GM12878 (cell line): ENCODE results near the gene RIC1. TPM values are rescaled to one million over a fixed set of nuclear protein-coding genes. Genes with fewer than 3 reads are reported as not detected.

Experiments
- ATAC-seq: fragments of 200-7000 bp; cut with Tn5 transposase; 3 replicates; pipeline ENCODE4 v1.9.1; 2020; ENCODE audit warnings: mild to moderate bottlenecking, moderate library complexity
- BruUV-seq: library from RNA; stranded (reverse); fragments of 400-500 nt; replicated peaks from 2 replicates; lab custom pipeline; 2021; lab: Mats Ljungman, UMichigan
- CTCF ChIA-PET: fragments of 300-600 bp; sonication (Branson Sonifier 250); formaldehyde crosslinking; extraction: SDS; loops from one replicate; lab custom pipeline; 2021; ENCODE audit warnings: inconsistent platforms; lab: Yijun Ruan, JAX
- POLR2A ChIA-PET: fragments of 350-600 bp; formaldehyde crosslinking; extraction: SDS; loops from one replicate; lab custom pipeline; 2021; ENCODE audit warnings: inconsistent platforms; lab: Charles Lee
- RAD21 ChIA-PET: fragments of 300-600 bp; sonication (Branson Sonifier 250); formaldehyde crosslinking; loops from one replicate; lab custom pipeline; 2023; ENCODE audit warnings: antibody characterized with exemption; ENCODE audit not compliant: unreplicated experiment; lab: Charles Lee
- SMC1A ChIA-PET: fragments of 300-600 bp; sonication (Branson Sonifier 250); formaldehyde crosslinking; loops from one replicate; lab custom pipeline; 2023; ENCODE audit not compliant: unreplicated experiment, uncharacterized antibody; lab: Charles Lee
- DNase-seq: peaks from one replicate; pipeline ENCODE4 v3.0.0-alpha.2; 2011; ENCODE audit warnings: low read depth, low spot score
- FAIRE-seq: peaks from 3 replicates; lab custom pipeline; 2011; peaks lifted over from hg19 to GRCh38; lab: Jason Lieb, UNC
- H2AFZ ChIP-seq: 2 replicates; pipeline ENCODE4 v1.6.0; 2011; ENCODE audit warnings: low read depth, low read length, control low read depth; ENCODE audit not compliant: control insufficient read depth
- H3K27ac ChIP-seq: 2 replicates; pipeline ENCODE4 v1.5.1; 2011; ENCODE audit warnings: control low read depth; ENCODE audit not compliant: control insufficient read depth, insufficient read depth
- H3K27me3 ChIP-seq, 2 experiments: replicated peaks in 1 of 2; 2 replicates each; pipeline versions ENCODE4 v1.6.0 to v1.6.1; 2011; ENCODE audit warnings: low read length in 1 of 2; ENCODE audit not compliant: control insufficient read depth in 2 of 2, insufficient read depth in 2 of 2
- H3K36me3 ChIP-seq, 2 experiments: 2 replicates each; pipeline ENCODE4 v1.5.1; 2011; ENCODE audit warnings: low read length in 1 of 2; ENCODE audit not compliant: control insufficient read depth in 2 of 2, insufficient read depth in 2 of 2
- H3K4me1 ChIP-seq: 2 replicates; pipeline ENCODE4 v1.6.1; 2011; ENCODE audit warnings: mild to moderate bottlenecking, low read length, moderate library complexity, mixed read lengths; ENCODE audit not compliant: control insufficient read depth, insufficient read depth
- H3K4me2 ChIP-seq: 2 replicates; pipeline ENCODE4 v1.6.0; 2011; ENCODE audit warnings: control low read depth; ENCODE audit not compliant: control insufficient read depth, insufficient read depth
- H3K4me3 ChIP-seq: fragments of 200-600 bp; sonication (generic); 2 replicates; pipeline ENCODE4 v1.5.1; 2016
- H3K79me2 ChIP-seq: 2 replicates; pipeline ENCODE4 v1.6.0; 2011; ENCODE audit warnings: low read length; ENCODE audit not compliant: control insufficient read depth, insufficient read depth
- H3K9ac ChIP-seq: 2 replicates; pipeline ENCODE4 v1.8.0; 2011; ENCODE audit warnings: low read length, control low read depth, mixed read lengths; ENCODE audit not compliant: control insufficient read depth, insufficient read depth
- H3K9me3 ChIP-seq: replicated peaks from 3 replicates; pipeline ENCODE4 v1.5.1; 2011; ENCODE audit warnings: mild to moderate bottlenecking, low read length; ENCODE audit not compliant: control insufficient read depth, insufficient read depth
- H4K20me1 ChIP-seq: 2 replicates; pipeline ENCODE4 v1.6.0; 2011; ENCODE audit not compliant: control insufficient read depth, insufficient read depth
- CBX5 ChIP-seq: sonication (generic); IDR thresholded peaks from 2 replicates; pipeline ENCODE4 v1.6.1; 2016; ENCODE audit warnings: low read depth, moderate library complexity, mild to moderate bottlenecking, inconsistent platforms
- EP300 ChIP-seq, 2 experiments: fragments of 150-350 bp in 1 of 2; IDR thresholded peaks; 2 replicates each; pipeline ENCODE4 v1.6.1; 2011 to 2012; ENCODE audit warnings: low read depth in 2 of 2, low read length in 2 of 2, borderline replicate concordance in 1 of 2, improper control_type of control experiment in 1 of 2, inconsistent platforms in 1 of 2; ENCODE audit not compliant: control insufficient read depth in 1 of 2
- FOS ChIP-seq: IDR thresholded peaks from 3 replicates; pipeline ENCODE4 v1.6.1; 2011; ENCODE audit warnings: borderline replicate concordance; ENCODE audit not compliant: insufficient read length; ENCODE audit errors: extremely low read depth
- JUND ChIP-seq: IDR thresholded peaks from 2 replicates; pipeline ENCODE4 v1.6.1; 2012; ENCODE audit warnings: low read depth, mild to moderate bottlenecking, low read length, improper control_type of control experiment, moderate library complexity
- KLF5 ChIP-seq: fragments of 450-650 bp; IDR thresholded peaks from 2 replicates; pipeline ENCODE4 v1.6.1; 2014; ENCODE audit warnings: mild to moderate bottlenecking; ENCODE audit not compliant: partially characterized antibody
- MTA3 ChIP-seq: IDR thresholded peaks from 2 replicates; pipeline ENCODE4 v1.6.1; 2012; ENCODE audit warnings: low read length, inconsistent platforms, borderline replicate concordance
- MXI1 ChIP-seq: fragments of 150-350 bp; IDR thresholded peaks from 2 replicates; pipeline ENCODE4 v1.6.1; 2011; ENCODE audit warnings: low read depth, mild to moderate bottlenecking, inconsistent platforms, low read length, improper control_type of control experiment
- SMC3 ChIP-seq: IDR thresholded peaks from 2 replicates; pipeline ENCODE4 v1.6.1; 2011; ENCODE audit warnings: low read length, improper control_type of control experiment, borderline replicate concordance
- SUZ12 ChIP-seq: fragments of 200-600 bp; sonication (generic); IDR thresholded peaks from one replicate; pipeline ENCODE4 v1.6.1; 2018; ENCODE audit warnings: antibody characterized with exemption, mild to moderate bottlenecking; ENCODE audit not compliant: unreplicated experiment
- ZNF217 ChIP-seq: fragments of 450-650 bp; IDR thresholded peaks from 2 replicates; pipeline ENCODE4 v1.6.1; 2017; ENCODE audit warnings: antibody characterized with exemption, mild to moderate bottlenecking
- WGBS: methylation state at CpG from one replicate; pipeline ENCODE4 v1.1.6; 2016; ENCODE audit warnings: low lambda C conversion rate; ENCODE audit not compliant: insufficient replicate concordance, insufficient coverage; ENCODE audit errors: missing lambda C conversion rate; 5-methylcytosine and 5-hydroxymethylcytosine counted together
- in situ Hi-C: fragments of 300-500 bp; cut with MboI; formaldehyde crosslinking; loops from 9 replicates; pipeline ENCODE4 v1.14.3; 2018; ENCODE audit warnings: mixed read lengths
- intact Hi-C: fragments of 100-400 bp; cut with micrococcal nuclease; formaldehyde crosslinking; loops from one replicate; pipeline ENCODE4 v1.14.2; 2022; ENCODE audit not compliant: unreplicated experiment
- polyA plus RNA-seq, 11 experiments: library from polyadenylated mRNA; depleted of rRNA in 4 of 11; unstranded in 6 of 11; stranded (reverse) in 5 of 11; fragments of >200 nt; fragmentation: Nextera tagmentation in 4 of 11; fragmentation: Illumina TruSeq in 1 of 11; extraction: Ambion mirVana in 4 of 11; extraction: Trizol in 1 of 11; gene quantifications; 1 replicate in 1 of 11; 2 replicates in 10 of 11; pipeline versions ENCODE4 v1.2.1 to v1.2.3, GENCODE V29; 2011 to 2016; ENCODE audit warnings: inconsistent platforms in 2 of 11, missing spikeins in 2 of 11, low read depth in 1 of 11
- total RNA-seq, 4 experiments: library from RNA; depleted of rRNA in 3 of 4; stranded (reverse); fragments of >200 nt in 3 of 4; fragmentation: Illumina TruSeq in 1 of 4; extraction: Trizol in 1 of 4; gene quantifications; 2 replicates each; pipeline versions ENCODE4 v1.2.1 to v1.2.3, GENCODE V29; 2013 to 2021
- TF ChIP-seq, protein P1 (sequence below): fragments of 450-650 bp; IDR thresholded peaks from 2 replicates; pipeline ENCODE4 v1.6.1; 2017; ENCODE audit warnings: mild to moderate bottlenecking, moderate library complexity

The RIC1 gene
- total and polyA plus RNA-seq, 10 of the 15 experiments (the other 5 are each of a cell fraction or from before 2014, with no cell fraction given): 6.2 to 59.8 (median 33.3) TPM

DNA sequence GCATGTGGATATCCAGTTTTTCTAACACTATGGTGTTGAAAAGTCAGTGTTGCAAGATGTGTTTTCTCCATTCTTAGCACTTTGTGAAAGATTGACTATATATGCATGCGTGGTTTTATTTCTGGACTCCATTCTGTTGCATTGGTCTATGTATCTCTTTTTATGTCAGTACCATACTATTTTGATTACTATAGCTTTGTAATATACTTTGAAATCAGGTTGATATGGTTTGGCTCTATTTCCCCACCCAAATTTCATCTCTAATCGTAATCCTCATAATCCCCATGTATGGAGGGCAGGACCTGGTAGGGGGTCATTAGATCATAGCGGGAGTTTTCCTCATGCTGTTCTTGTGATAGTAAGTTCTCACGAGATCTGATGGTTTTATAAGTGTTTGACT, 6.5 kb downstream of the RIC1 start:
- ATAC-seq (no peak), FAIRE-seq (no peak), DNase-seq (no peak)
- peaks cover 99% of the 10 kb centered on the region for H3K79me2 ChIP-seq
- peaks cover 0 to 2% of the 10 kb centered on the region in 2 experiments; a peak in 1 of 4 replicates for H3K36me3 ChIP-seq
- H3K4me3 ChIP-seq: no peak overlapping the region
- no peak overlapping the region for H3K4me2 ChIP-seq
- peaks cover 7% of the 10 kb centered on the region; the same call in 1 of the 2 replicates for H3K4me1 ChIP-seq
- H2AFZ ChIP-seq: no peak overlapping the region
- no peaks in the 10 kb centered on the region for H3K27me3 ChIP-seq
- ChIA-PET RAD21 (no interaction called here), SMC1A (no interaction called here), POLR2A (no interaction called here), CTCF (no interaction called here)
- WGBS: 94% methylated on average over 4 of the region's 4 CpGs
- no peaks in the 10 kb centered on the region; the same call in 1 of the 2 replicates for H4K20me1 ChIP-seq
- in situ Hi-C loops: no loop called here
- H3K27ac ChIP-seq: no peak overlapping the region
- peaks cover 28% of the 10 kb centered on the region for H3K9me3 ChIP-seq
- intact Hi-C loops: no loop called here
- H3K9ac ChIP-seq: no peak overlapping the region
- 0 out of 2 replicates have a peak, but pooled peaks have one; percentile 65 for TF ChIP-seq ZNF217
- TF ChIP-seq FOS: no peak
- BruUV-seq: no TSS peak

DNA sequence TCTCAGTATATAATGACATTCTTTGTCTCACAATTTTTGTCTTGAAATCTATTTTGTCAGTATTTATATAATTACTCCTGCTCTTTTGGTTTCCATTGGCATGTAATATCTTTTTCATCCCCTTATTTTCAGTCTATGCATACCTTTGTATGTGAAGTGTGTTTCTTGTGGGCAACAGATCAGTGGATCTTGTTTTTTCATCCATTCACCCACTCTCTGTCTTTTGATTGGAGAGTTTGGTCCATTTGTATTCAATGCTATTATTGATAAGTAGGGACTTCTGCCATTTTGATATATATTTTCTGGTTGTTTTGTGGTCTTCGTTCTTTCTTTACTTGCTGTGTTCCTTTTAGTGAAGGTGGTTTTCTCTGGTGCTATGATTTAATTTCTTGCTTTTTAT, 10.9 kb downstream of the RIC1 start:
- ChIA-PET SMC1A (no interaction called here), POLR2A (no interaction called here), RAD21 (no interaction called here), CTCF (no interaction called here)
- BruUV-seq: no TSS peak
- ATAC-seq (no peak), DNase-seq (no peak), FAIRE-seq (no peak)
- in situ Hi-C loops (no loop called here), intact Hi-C loops (no loop called here)
- Histone ChIP-seq H3K79me2 (peaks cover 94% of the 10 kb centered on the region), H3K27me3 (no peaks in the 10 kb centered on the region), H4K20me1 (no peaks in the 10 kb centered on the region; the same call in 1 of the 2 replicates), H3K36me3 (peaks cover 0 to 2% of the 10 kb centered on the region in 2 experiments; a peak in 2 of 4 replicates), H3K9me3 (peaks cover 32% of the 10 kb centered on the region), H3K4me3 (no peak overlapping the region), H3K27ac (no peak overlapping the region), H3K4me2 (no peak overlapping the region), H2AFZ (no peak overlapping the region), H3K4me1 (no peaks in the 10 kb centered on the region), H3K9ac (no peak overlapping the region)
- no peak for TF ChIP-seq SUZ12
- no peak for TF ChIP-seq JUND
- no peak for TF ChIP-seq EP300 (IDR thresholded peaks at IDR 0.05; ENCODE audit: borderline replicate concordance in 1 of 2, control insufficient read depth in 1 of 2, low read depth in 2 of 2, low read length in 2 of 2)
- no peak for TF ChIP-seq SMC3
- TF ChIP-seq MTA3: no peak
- TF ChIP-seq KLF5: peak; percentile 56
- no peak for TF ChIP-seq MXI1
- 0 out of 2 replicates have a peak, but pooled peaks have one; percentile 67 for TF ChIP-seq CBX5
- TF ChIP-seq, protein P1, sequence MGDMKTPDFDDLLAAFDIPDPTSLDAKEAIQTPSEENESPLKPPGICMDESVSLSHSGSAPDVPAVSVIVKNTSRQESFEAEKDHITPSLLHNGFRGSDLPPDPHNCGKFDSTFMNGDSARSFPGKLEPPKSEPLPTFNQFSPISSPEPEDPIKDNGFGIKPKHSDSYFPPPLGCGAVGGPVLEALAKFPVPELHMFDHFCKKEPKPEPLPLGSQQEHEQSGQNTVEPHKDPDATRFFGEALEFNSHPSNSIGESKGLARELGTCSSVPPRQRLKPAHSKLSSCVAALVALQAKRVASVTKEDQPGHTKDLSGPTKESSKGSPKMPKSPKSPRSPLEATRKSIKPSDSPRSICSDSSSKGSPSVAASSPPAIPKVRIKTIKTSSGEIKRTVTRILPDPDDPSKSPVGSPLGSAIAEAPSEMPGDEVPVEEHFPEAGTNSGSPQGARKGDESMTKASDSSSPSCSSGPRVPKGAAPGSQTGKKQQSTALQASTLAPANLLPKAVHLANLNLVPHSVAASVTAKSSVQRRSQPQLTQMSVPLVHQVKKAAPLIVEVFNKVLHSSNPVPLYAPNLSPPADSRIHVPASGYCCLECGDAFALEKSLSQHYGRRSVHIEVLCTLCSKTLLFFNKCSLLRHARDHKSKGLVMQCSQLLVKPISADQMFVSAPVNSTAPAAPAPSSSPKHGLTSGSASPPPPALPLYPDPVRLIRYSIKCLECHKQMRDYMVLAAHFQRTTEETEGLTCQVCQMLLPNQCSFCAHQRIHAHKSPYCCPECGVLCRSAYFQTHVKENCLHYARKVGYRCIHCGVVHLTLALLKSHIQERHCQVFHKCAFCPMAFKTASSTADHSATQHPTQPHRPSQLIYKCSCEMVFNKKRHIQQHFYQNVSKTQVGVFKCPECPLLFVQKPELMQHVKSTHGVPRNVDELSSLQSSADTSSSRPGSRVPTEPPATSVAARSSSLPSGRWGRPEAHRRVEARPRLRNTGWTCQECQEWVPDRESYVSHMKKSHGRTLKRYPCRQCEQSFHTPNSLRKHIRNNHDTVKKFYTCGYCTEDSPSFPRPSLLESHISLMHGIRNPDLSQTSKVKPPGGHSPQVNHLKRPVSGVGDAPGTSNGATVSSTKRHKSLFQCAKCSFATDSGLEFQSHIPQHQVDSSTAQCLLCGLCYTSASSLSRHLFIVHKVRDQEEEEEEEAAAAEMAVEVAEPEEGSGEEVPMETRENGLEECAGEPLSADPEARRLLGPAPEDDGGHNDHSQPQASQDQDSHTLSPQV: no peak
- 100% methylated on average over 1 of the region's 1 CpG for WGBS
